Hematopoietic multipotent progenitor cell (in vitro differentiated cells): Measurements from ENCODE around the gene SZRD1. TPM values are rescaled to one million over a fixed set of nuclear protein-coding genes. Genes with fewer than 3 reads are reported as not detected.

Source experiments
- DNase-seq, 3 donors: peaks; one replicate each; pipeline ENCODE4 v3.0.0-alpha.2; 2011 to 2015; ENCODE audit warnings: low read depth in 2 of 3, low spot score in 2 of 3
- total RNA-seq: library from RNA; depleted of rRNA; stranded (reverse); fragments of >200 nt; gene quantifications from one replicate; pipeline ENCODE4 v1.2.3, GENCODE V29; 2012

SZRD1 gene
- total RNA-seq, 1 donor: 69.2 TPM

- no peak for DNase-seq
Measured at GRCh38 chr1:16393570-16394521, 26.8 kb downstream of the SZRD1 start.

GRCh38 chr1:16394977-16395376, 27.9 kb downstream of the SZRD1 start:
- DNase-seq: no peak

GRCh38 chr1:16396591-16396990, 29.5 kb downstream of the SZRD1 start:
- DNase-seq: no peak

- no peak for DNase-seq
Measured at GRCh38 chr1:16397120-16397519, 30.1 kb downstream of the SZRD1 start.

- no peak for DNase-seq
Measured at GRCh38 chr1:16398371-16398953, 31.4 kb downstream of the SZRD1 start.

GRCh38 chr1:16402742-16403141, 35.7 kb downstream of the SZRD1 start:
- no peak for DNase-seq

- no peak for DNase-seq
Measured at GRCh38 chr1:16405441-16405840, 38.4 kb downstream of the SZRD1 start.

- DNase-seq: no peak
Measured at GRCh38 chr1:16406868-16407267, 39.8 kb downstream of the SZRD1 start.

- no peak for DNase-seq
Measured at GRCh38 chr1:16409536-16410152, 42.6 kb downstream of the SZRD1 start.

GRCh38 chr1:16410803-16411202, 43.8 kb downstream of the SZRD1 start:
- DNase-seq: no peak

GRCh38 chr1:16413191-16413590, 46.1 kb downstream of the SZRD1 start:
- DNase-seq: no peak

GRCh38 chr1:16418823-16419425, 51.9 kb downstream of the SZRD1 start:
- no peak for DNase-seq

GRCh38 chr1:16420424-16421118, 53.5 kb downstream of the SZRD1 start:
- DNase-seq: peak; percentile 14 to 50 (median 24)

GRCh38 chr1:16421201-16421600, 54.2 kb downstream of the SZRD1 start:
- no peak for DNase-seq

- no peak for DNase-seq
Measured at GRCh38 chr1:16422041-16422440, 55.0 kb downstream of the SZRD1 start.

GRCh38 chr1:16425125-16426025, 58.3 kb downstream of the SZRD1 start:
- no peak for DNase-seq

GRCh38 chr1:16430606-16431005, 63.6 kb downstream of the SZRD1 start:
- no peak for DNase-seq

- no peak for DNase-seq
Measured at GRCh38 chr1:16433030-16433429, 66.0 kb downstream of the SZRD1 start.

- DNase-seq: no peak
Measured at GRCh38 chr1:16434007-16434406, 67.0 kb downstream of the SZRD1 start.

GRCh38 chr1:16434501-16434900, 67.5 kb downstream of the SZRD1 start:
- DNase-seq: no peak
